CD4-positive, alpha-beta T cell (primary cell): ENCODE data around the gene KNOP1. TPM values are rescaled to one million over a fixed set of nuclear protein-coding genes. Genes with fewer than 3 reads are reported as not detected.

Experiments used
- ATAC-seq: fragments of 200-7000 bp; cut with Tn5 transposase; one replicate; pipeline ENCODE4 v1.10.0; 2022; ENCODE audit warnings: mild to moderate bottlenecking; ENCODE audit not compliant: poor library complexity
- CTCF ChIA-PET: fragments of 350-600 bp; sonication (Branson Sonifier 250); formaldehyde crosslinking; loops from one replicate; lab custom pipeline; 2021; ENCODE audit warnings: antibody characterized with exemption, inconsistent platforms; lab: Charles Lee
- POLR2A ChIA-PET: fragments of 350-600 bp; sonication (Branson Sonifier 250); formaldehyde crosslinking; loops from one replicate; lab custom pipeline; 2021; ENCODE audit warnings: antibody characterized with exemption, inconsistent platforms; lab: Charles Lee
- DNase-seq, 14 experiments: peaks; one replicate each; pipeline ENCODE4 v3.0.0-alpha.2; 2013 to 2020; ENCODE audit warnings: mixed read lengths in 2 of 14
- H3K27ac ChIP-seq, 2 donors: one replicate each; pipeline versions ENCODE4 v1.5.1 to v1.7.0; 2013; ENCODE audit warnings: low read length in 2 of 2, low read depth in 1 of 2, mild to moderate bottlenecking in 1 of 2
- H3K27me3 ChIP-seq, 2 experiments: 1 replicate in 1 of 2; 2 replicates in 1 of 2; pipeline versions ENCODE4 v1.6.1 to v1.7.0; 2013; ENCODE audit warnings: low read length in 2 of 2, control low read depth in 1 of 2, mild to moderate bottlenecking in 1 of 2, moderate library complexity in 1 of 2; ENCODE audit not compliant: insufficient read depth in 2 of 2, control insufficient read depth in 1 of 2
- H3K36me3 ChIP-seq: one replicate; pipeline ENCODE4 v1.6.1; 2013; ENCODE audit warnings: low read length, control low read depth; ENCODE audit not compliant: insufficient read depth
- H3K4me1 ChIP-seq: one replicate; pipeline ENCODE4 v1.6.1; 2013; ENCODE audit warnings: low read length, control low read depth; ENCODE audit not compliant: insufficient read depth
- H3K4me3 ChIP-seq: one replicate; pipeline ENCODE4 v1.5.1; 2013; ENCODE audit warnings: mild to moderate bottlenecking, low read length, moderate library complexity
- H3K9me3 ChIP-seq, 2 experiments: 1 replicate in 1 of 2; 2 replicates in 1 of 2; pipeline versions ENCODE4 v1.6.1 to v1.7.0; 2013; ENCODE audit warnings: low read length in 2 of 2, mild to moderate bottlenecking in 2 of 2, control low read depth in 1 of 2, moderate library complexity in 1 of 2; ENCODE audit not compliant: control insufficient read depth in 1 of 2, insufficient read depth in 1 of 2
- H3K27ac Mint-ChIP-seq: one replicate; pipeline ENCODE4 v1.8.0; 2020; ENCODE audit warnings: mixed read lengths
- H3K27me3 Mint-ChIP-seq: one replicate; pipeline ENCODE4 v1.8.0; 2021; ENCODE audit warnings: mixed read lengths
- H3K36me3 Mint-ChIP-seq: one replicate; pipeline ENCODE4 v1.8.0; 2021; ENCODE audit warnings: low read depth, mixed read lengths
- H3K4me1 Mint-ChIP-seq: one replicate; pipeline ENCODE4 v1.8.0; 2021; ENCODE audit warnings: low read depth, mixed read lengths
- H3K4me3 Mint-ChIP-seq: one replicate; pipeline ENCODE4 v1.8.0; 2020; ENCODE audit warnings: mild to moderate bottlenecking, mixed read lengths
- H3K9me3 Mint-ChIP-seq: one replicate; pipeline ENCODE4 v1.8.0; 2020; ENCODE audit warnings: mixed read lengths
- CTCF ChIP-seq: fragments of 200-600 bp; IDR thresholded peaks from one replicate; pipeline ENCODE4 v1.8.0; 2022; ENCODE audit warnings: antibody characterized with exemption, mild to moderate bottlenecking
- intact Hi-C, 2 experiments: fragments of 100-400 bp; cut with DNase I in 1 of 2; cut with micrococcal nuclease in 1 of 2; formaldehyde crosslinking; loops; one replicate each; pipeline versions ENCODE4 v1.15.1 to v1.9.0; 2023 to 2025; cut with DNase I, micrococcal nuclease
- total RNA-seq, 174 experiments: library from RNA in 2 of 174; stranded (reverse) in 2 of 174; gene quantifications; one replicate each; pipeline ENCODE4 v1.2.3 and lab custom pipeline; 2021 to 2026

Gene KNOP1
- total RNA-seq, 2 experiments from 2014 or later, result 3.5 to 4.1 TPM

- H3K9me3 Mint-ChIP-seq, result no peaks in the 10 kb centered on the region
- H3K27me3 Mint-ChIP-seq, result no peaks in the 10 kb centered on the region
- DNase-seq (no peak), ATAC-seq (no peak)
- Histone ChIP-seq H3K27me3 (no peaks in the 10 kb centered on the region), H3K9me3 (no peaks in the 10 kb centered on the region), H3K36me3 (peaks cover 36% of the 10 kb centered on the region), H3K27ac (no peak overlapping the region), H3K4me3 (no peak overlapping the region), H3K4me1 (peaks cover 26% of the 10 kb centered on the region)
- peaks cover 37% of the 10 kb centered on the region for H3K36me3 Mint-ChIP-seq
- H3K4me1 Mint-ChIP-seq, result peaks cover 44% of the 10 kb centered on the region
- CTCF ChIA-PET, result no interaction called here
- peak overlapping the region; percentile 83 for H3K4me3 Mint-ChIP-seq
- H3K27ac Mint-ChIP-seq, result peak overlapping the region; percentile 31
- POLR2A ChIA-PET, result interaction anchor here (4.1 kb wide), 1 partner anchor 19 kb away, joined by 22 read pairs; no protein-coding TSS in a partner anchor
- TF ChIP-seq CTCF, result no peak
- intact Hi-C loops, result loop anchor here in 1 of 2 experiments (5.0 to 10.0 kb wide), 4 partner anchors 194 to 1019 kb away; partner anchors contain the start of genes ARL6IP1, CCP110, COQ7 and GDE1
Measured at GRCh38 chr16:19716183-19716582, 1.8 kb downstream of the KNOP1 start.

- ChIA-PET CTCF (no interaction called here), POLR2A (no interaction called here)
- Mint-ChIP-seq H3K9me3 (no peaks in the 10 kb centered on the region), H3K27me3 (no peaks in the 10 kb centered on the region), H3K4me3 (no peak overlapping the region), H3K36me3 (peaks cover 41% of the 10 kb centered on the region), H3K27ac (no peak overlapping the region), H3K4me1 (peaks cover 44% of the 10 kb centered on the region)
- no peaks in the 10 kb centered on the region for H3K27me3 ChIP-seq
- H3K4me1 ChIP-seq, result peaks cover 26% of the 10 kb centered on the region
- ATAC-seq, result no peak
- H3K9me3 ChIP-seq, result no peaks in the 10 kb centered on the region
- no peak for TF ChIP-seq CTCF
- H3K36me3 ChIP-seq, result peaks cover 42% of the 10 kb centered on the region
- no peak for DNase-seq
- intact Hi-C loops, result loop anchor here in 1 of 2 experiments (5.0 to 10.0 kb wide), 4 partner anchors 193 to 1019 kb away; partner anchors contain the start of genes ARL6IP1, CCP110, COQ7 and GDE1
- no peak overlapping the region for H3K4me3 ChIP-seq
- H3K27ac ChIP-seq, result no peak overlapping the region
Measured at GRCh38 chr16:19715566-19715965, 2.5 kb downstream of the KNOP1 start.

GRCh38 chr16:19713697-19714096, 4.3 kb downstream of the KNOP1 start:
- Histone ChIP-seq H3K36me3 (peaks cover 60% of the 10 kb centered on the region), H3K4me3 (no peak overlapping the region), H3K27me3 (no peaks in the 10 kb centered on the region), H3K9me3 (no peaks in the 10 kb centered on the region), H3K4me1 (peaks cover 18% of the 10 kb centered on the region), H3K27ac (no peak overlapping the region)
- Mint-ChIP-seq H3K4me3 (no peak overlapping the region), H3K27me3 (no peaks in the 10 kb centered on the region), H3K36me3 (peaks cover 59% of the 10 kb centered on the region), H3K27ac (peak overlapping the region; percentile 39), H3K4me1 (peaks cover 47% of the 10 kb centered on the region), H3K9me3 (no peaks in the 10 kb centered on the region)
- no peak for TF ChIP-seq CTCF
- POLR2A ChIA-PET, result no interaction called here
- intact Hi-C loops, result loop anchor here in 1 of 2 experiments (10.0 kb wide), 1 partner anchor 1021 kb away; no protein-coding TSS in a partner anchor
- DNase-seq (no peak), ATAC-seq (no peak)
- CTCF ChIA-PET, result no interaction called here
